HG02884 (cell line): Measurements from ENCODE around the gene CREBBP.

ENCODE experiments used
- ATAC-seq: cut with Tn5 transposase; IDR thresholded peaks from one replicate; pipeline ENCODE4 v1.9.1; 2021; ENCODE audit warnings: mild to moderate bottlenecking, moderate library complexity; ENCODE audit not compliant: unreplicated experiment

CREBBP gene

DNA sequence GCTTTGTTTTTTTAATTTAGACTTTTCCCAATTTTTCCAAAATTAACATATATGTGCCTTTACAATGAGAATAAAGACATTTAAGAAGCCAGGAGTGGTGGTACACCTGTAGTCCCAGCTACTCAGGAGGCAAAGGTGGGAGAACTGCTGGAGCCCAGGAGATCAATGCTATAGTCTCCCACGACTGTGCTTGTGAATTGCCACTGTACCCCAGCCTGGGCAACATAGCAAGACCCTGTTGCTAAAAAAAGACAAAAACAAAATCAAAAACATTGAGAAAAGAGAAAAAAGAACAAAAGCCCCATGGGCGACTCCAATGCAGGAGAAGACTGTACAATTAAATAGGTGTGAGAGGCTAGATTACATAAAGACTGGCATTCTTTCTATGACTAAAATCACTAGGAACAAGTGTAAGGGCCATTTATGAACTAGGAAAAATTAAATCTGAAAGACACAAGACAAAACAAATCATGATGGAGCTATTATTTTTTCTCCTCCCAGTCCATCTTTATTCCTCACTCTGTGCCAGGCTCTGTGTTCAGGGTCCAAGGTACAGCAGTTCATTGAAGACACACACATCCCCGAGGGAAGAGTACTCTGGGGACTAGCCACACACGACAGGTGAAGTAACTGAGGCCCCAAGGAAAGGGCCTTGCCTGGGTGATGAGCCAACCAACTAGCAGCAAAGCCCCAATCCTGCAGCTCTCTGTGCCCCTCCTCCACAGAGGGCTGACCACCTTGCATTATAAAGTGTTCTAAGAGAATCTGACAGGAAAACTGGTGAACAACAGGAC lies 79.8 kb downstream of the CREBBP start:
- ATAC-seq: no peak

DNA sequence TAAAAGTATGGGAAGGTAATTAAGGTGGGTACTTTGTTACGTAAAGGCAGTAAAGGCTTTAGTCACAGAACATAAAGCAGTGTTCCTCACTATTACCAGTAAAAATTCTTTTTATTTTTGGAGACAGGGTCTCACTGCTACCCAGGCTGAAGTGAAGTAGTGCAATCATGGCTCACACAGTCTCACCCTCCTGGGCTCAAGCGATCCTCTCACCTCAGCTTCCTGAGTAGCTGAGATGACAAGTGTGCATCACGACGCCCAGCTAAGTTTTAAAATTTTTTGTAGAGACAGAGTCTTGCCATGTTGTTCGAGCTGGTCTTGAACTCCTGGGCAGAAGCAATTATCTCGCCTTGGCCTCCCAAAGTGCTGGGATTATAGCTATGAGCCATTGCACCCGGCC lies 80.5 kb downstream of the CREBBP start:
- ATAC-seq: no peak

DNA sequence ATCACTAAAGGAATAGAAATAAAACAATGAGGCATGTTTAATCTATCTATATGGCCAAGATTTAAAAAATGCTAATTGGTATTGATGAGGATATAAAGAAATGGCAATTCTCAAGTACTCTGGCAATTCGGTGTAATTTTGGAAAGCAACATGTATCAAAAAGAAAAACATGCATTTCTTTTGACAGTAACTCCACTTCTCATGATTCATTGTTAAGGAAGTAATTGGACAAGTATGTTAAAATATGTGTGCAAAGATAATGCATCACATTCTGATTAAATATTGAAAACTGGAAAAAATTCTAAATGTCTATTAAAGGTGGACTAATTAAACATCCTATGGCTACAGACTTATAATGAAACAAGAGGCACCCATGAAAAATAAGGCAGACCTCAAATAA lies 81.2 kb downstream of the CREBBP start:
- ATAC-seq: no peak

DNA sequence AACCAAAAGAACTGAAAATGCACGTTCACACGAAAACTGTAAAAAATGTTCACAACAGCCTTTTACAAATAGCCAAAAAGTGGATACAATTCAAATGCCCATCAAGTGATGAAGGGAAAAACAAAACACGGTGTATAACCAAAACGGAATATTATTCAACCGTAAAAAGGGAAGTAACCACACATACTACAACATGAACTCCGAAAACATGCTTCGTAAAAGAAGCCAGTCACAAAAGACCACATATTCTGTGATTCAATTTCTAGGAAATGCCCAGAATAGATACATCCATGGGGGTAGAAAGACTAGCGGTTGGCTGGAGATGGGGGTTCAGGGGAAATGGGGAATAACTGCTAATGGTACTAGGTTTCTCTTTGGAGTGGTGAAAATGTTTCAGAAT lies 81.7 kb downstream of the CREBBP start:
- no peak for ATAC-seq

DNA sequence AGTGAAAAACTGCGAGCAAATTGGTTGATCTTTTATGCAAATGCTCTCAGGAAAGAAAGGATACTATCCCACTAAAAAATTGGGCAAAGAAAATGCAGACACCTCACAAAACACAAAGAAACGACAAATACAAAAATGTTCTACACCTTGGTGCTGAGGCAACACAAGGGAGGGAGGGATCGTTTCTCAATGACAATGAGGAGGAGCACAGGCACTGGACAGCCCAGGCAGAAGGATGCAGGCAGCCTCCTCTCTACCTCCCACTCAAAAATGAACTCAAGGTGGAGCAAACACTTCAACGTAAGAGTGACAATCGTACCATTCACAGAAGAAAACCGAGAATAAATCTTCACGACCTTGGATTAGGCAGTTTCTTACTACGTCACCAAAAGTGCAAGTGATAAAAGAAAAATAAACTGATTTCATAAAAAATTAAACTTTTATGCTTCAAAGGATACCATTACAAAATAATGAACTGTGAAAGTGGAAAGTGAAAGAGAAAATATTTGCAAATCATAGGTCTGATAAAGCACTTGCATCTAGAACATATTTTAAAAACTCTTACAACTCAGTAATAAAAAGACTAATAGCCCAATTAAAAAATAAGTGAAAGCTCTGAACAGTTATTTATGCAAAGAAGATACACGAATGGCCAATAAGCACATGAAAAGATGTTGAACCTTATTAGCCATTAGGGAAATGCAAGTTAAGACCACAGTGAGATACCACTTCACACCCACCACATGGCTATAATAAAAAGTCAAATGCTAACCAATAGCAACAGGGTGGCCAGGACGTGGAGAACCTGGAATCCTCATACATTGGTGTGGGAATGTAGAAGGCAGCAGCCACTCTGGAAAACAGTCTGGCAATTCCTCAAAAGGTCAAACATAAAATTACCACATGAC lies 82.4 kb downstream of the CREBBP start:
- peak; percentile 52 for ATAC-seq

DNA sequence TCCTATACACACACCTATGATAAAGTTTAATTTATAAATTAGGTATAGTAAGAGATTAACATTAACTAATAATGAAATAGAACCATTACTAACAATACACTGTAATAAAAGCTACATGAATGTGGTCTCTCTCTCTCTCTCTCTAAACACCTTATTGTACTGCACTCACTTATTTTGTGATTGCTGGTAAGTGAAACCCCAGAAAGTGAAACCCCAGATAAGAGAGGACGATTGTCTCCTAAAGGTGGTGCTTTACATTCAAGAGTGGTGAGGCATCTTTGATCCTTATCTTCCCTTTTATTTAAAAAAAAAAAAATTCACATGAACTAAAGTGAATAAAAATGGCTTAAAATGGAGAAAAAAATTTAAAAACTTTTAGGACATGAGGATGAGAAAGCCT lies 83.0 kb downstream of the CREBBP start:
- no peak for ATAC-seq

DNA sequence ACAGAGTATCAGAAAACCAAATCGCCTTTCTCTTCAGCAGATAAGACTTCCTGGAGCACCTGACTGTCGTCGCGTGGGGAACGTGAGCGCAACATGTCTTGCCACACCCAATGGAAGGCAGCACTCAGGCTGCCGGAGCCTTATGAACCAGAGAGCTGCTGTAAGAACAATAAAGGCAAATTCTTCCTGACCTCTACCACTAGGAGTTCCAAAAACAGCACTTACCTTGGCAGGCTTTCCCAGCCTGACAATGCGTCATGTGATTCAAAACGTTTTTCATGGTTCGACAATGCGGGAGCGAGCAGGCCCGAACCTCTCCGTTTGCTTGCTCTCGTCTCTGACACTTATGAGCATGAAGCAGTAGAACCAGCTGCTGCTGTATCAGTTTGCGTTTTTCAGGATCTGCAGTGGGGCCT lies 87.3 kb downstream of the CREBBP start:
- ATAC-seq: no peak

DNA sequence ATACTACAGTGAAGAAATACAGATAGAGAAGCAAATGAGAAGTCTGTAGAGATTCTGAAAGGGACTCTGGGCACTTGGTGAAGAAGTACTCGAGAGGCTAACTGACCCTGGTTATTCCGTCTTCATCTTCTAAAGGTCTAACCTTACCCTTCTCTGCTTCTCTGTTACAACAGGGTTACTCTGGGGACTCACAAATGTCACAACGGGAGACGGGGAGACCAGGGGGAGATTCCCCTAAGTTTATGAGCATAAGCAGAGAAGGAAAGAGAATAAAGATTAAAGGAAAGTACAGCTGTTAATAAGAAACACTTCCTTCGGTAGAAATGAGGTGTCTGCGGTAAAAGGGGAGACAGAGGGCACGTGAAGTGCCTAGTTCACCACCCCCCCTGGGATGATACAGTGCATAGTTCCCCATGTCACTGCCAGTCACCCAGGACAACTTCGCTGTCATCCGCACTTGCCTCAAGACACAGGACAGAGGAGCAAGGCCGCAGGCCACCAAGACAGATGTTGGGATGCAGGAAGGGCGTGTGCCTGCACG lies 88.0 kb downstream of the CREBBP start:
- no peak for ATAC-seq

DNA sequence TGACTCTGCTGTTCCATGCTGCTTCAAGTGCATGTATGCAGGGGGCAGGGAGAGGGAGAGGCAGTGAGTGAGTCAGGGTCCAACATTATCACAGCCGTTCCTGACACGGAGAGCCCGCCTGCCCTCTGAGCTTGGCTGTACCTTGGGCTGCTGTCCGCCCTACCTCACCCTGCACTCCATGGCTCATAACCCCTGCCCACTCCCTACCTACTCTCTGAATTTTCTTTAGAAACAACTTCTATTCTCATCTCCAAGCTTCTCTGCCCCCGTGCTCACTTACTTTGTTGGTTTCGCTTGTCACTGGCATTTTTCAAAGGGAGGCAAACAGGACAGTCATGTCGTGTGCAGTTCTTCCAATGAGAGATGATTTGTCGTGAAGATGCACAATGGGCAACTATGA lies 88.8 kb downstream of the CREBBP start:
- no peak for ATAC-seq

DNA sequence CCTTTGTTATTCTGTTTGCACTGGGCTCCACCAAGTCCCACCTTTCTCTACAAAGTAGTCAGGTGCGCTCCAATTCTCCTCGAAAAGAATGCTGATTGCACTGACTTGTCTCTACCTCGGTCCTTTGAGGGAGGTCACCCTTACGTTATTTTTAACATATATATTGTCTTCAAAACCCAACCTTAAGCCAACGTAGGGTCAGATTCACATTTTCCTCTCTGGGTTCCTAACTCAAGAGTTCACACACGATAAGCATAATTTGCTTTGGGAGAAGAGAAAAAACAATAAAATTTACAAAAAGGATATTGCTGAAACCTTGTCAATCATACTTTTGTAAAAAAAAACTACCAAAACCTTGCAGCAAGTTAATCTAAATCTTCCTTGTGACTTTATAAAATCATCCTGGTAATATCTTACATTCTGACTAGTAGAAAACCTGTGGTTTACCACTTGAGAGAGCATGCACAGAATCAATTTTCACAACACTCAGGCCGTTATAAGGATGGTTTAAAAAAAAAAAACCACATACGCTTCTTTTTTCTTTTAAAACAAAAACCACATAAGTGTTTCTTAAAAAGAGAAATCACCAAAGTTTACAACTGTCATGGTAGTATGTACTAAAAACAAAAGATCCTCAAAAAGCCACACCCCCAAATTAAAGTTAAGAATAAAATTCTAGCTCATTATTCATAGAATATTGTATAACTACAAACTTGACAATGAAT lies 91.0 kb downstream of the CREBBP start:
- no peak for ATAC-seq

DNA sequence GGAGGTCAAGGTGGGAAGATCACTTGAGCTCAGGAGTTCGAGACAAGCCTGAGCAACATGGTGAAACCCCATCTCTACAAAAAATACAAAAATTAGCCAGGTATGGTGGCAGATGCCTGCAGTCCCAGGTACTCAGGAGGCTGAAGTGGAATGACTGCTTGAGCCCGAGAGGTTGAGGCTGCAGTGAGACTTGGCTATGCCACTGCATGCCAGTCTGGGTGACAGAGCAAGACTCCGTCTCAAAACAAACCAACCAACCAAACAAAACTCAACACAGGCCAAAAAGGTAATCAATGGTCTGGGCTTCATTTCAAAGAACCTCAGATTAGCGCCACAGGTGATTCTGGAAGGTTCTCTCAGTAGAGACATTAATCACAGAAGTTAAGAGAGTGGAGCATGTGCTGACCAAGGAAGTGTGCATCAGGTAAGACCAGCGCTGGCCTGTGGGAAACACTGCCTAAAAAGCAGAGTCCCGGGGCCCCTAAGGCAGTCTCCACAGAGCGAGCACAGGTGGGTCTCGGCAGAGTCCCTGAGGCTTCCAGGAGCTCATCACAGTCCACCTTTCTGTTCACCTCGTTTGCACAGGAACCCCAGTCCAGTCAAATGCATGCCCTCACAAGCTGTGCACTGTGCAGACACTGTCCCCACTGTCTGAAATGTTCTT lies 91.7 kb downstream of the CREBBP start:
- ATAC-seq: no peak

DNA sequence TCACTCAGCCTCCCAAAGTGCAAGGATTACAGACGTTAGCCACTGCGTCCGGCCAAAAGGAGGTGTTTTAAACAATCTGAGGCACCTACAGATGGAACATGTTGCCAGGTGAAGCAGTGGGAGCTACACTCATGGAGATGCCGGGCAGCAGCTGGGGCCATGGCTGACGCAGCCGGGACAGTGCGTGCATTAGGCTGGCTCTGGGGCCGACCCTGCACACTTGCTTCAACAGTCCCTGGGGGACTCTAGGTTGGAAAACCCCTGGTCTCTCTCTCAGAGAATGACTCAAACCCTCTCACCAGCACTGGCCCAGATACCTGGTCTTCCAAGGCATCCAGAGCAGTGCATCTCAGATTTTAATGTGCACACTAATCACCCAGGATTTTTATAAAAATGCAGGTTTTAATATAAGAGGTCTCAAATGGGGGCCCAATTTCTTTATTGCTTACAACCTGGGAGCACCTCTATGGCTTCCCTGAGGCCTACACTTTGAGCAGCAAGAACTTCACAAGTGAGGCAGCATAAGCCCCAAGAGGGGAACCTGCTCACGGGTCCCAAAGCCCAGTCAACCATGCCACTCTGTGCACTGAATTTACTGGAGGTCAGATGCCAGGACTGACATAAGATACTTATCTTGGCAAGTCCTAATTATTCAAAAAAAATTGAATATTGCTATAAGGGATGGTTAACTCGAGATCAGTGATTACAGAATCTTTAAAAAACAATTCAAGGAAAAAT lies 92.4 kb downstream of the CREBBP start:
- ATAC-seq: peak; percentile 71

DNA sequence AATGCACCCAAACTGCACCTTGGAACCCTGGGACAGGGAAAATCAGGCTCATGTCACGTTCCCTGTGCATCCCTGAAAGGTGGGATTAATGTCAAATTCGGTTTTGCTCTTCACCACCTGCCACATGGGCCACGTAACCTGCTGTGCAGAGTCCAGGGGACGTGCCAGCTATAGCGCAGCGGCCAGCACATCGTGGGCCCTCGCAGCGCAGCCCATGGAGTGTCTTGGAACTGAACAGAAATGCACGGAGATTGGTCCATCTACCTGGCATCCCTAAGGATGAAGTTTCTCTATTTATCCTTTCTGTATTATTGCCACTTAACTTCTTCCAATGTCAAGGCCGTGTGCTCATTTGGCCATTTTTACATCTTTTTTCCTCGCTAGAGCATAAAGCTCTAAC lies 95.1 kb downstream of the CREBBP start:
- ATAC-seq: no peak

DNA sequence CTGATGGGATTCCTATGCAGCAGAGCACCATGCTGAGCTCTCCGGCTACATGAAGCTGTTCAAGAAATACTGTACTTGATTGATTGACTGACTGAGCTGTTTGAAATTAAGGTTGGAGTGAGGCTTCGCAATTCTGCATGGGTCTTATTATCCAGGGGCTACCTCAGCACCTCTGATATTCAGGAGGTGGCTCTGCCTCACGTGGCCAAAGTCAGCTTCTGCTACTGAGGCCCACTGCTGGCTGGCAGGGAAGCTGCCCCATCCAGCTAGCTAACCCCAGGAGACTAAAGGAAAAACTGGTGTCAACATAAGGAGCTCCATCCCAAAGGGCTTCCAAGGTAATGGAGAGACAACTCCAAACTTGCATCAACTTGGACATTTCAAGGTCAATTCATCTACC lies 97.0 kb downstream of the CREBBP start:
- no peak for ATAC-seq

DNA sequence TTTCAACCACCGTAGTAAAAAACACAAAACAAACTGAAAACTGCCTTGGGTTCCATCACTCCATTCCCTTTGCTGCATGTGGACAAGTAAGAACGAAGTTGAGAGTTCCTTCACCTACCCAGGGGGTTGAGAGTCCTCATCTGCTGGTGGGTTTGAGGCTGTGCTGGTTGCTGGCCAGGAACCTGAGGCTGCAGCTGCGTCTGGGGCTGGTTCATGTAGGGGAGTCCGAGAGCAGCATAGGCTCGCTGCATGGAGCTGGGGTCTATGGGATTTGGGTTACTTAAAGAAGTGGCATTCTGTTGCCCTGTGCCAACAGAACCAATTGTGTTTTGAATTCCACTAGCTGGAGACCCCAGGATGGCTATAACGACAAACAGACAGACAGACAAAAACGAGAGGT lies 97.9 kb downstream of the CREBBP start:
- no peak for ATAC-seq

DNA sequence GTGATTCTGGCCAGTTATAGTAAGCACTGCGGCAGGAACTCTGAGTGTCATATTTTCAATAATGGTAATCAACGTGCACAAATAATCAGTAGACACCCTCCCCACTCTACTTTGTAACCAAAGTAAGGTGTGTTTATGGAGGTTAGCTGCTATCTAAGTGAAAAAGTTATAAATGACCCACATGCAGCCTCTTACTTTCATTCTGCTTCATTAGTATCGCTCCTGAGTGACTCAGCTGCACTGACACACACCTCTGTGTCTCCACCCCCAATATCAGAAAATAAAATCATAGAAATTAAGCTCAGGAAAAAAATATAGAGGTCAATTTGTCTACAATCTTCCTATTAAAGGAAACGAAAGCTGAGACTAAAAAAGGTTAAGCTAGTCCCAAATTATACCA lies 99.1 kb downstream of the CREBBP start:
- no peak for ATAC-seq

DNA sequence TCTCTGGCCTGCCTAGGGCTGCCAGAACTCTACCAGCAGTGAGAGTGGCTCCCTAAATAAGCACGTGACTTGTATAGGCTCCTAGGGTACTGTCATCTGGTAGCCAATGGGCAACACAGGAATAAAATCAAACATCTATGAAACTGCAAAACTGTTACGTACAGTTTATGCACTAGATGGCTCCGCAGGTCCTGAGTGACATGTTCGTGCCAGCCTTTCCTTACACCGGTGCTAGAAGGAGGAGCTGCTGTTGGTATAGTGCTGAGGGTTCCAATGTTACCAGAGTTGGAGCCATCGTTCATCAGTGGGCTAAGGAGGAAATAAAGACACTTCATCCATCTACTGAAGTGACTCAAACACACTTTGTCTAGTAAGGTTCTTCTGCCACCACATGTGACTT lies 99.9 kb downstream of the CREBBP start:
- no peak for ATAC-seq

DNA sequence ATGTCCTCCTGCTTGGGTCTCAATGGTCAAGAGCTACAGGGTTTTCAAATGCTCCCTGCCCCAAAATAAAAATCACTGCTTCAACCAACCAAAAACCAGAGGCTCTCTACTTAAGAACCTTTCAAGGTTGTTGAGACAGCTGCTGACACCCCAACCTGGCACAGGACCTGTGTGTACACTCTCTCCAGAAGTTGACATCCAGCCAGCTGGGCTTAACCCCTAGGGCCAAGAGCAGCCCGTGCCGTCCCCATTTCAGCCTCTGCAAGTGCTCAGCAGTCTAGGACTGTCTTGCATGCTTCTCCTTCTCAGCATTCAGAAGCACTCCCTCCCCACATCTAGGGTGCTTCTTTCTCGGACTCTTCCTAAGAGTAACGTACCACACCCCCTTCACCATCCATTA lies 104.2 kb downstream of the CREBBP start:
- no peak for ATAC-seq

DNA sequence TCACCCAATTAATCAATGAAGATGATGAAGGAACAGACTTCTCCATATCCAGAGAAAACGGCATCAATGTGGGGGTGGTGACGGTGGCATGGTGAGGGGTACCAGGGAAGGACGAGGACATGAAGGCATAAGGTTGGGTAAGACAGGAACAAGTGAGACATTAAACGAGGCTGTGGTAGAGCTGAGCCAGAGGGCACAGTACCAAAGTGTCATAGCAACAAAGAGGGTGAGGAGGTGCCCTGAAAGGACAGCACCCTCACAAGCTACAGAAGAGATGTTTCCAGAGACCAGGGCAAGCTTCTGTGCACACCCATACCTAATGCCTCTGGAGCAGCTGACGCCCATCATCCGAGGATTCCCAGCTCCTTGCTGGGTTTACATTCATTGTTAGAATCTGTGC lies 105.7 kb downstream of the CREBBP start:
- no peak for ATAC-seq

DNA sequence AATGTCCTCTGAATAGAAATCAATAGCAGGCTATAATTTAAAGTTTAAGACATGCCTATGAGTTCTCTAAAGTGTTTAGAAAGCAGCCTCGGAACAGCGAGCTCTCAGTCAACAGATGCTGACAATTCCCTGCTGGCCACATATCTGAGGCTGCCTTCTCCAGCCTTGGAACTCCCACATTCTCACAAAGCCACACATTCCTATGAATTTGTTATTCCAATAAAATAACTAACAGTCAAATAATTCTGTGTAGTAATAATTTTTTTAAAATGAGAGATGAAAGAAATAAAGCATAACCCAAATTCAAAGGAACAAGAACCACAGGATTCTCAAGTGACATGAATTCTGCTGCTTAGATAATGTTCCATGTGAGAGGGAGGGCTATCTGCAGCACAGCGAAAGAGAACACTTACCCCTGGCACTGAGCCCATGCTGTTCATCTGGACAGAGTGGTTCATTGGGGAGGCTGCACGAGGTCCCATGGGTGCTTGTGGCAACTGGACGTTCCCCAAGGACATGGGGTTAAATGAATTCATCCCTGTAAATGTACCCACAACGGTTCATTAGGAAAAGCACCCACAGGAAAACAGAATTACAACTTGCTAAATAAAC lies 106.3 kb downstream of the CREBBP start:
- ATAC-seq: no peak
